ENCODE results near the gene HACE1. TPM values are rescaled to one million over a fixed set of nuclear protein-coding genes. Genes with fewer than 3 reads are reported as not detected.

Gene HACE1, protein sequence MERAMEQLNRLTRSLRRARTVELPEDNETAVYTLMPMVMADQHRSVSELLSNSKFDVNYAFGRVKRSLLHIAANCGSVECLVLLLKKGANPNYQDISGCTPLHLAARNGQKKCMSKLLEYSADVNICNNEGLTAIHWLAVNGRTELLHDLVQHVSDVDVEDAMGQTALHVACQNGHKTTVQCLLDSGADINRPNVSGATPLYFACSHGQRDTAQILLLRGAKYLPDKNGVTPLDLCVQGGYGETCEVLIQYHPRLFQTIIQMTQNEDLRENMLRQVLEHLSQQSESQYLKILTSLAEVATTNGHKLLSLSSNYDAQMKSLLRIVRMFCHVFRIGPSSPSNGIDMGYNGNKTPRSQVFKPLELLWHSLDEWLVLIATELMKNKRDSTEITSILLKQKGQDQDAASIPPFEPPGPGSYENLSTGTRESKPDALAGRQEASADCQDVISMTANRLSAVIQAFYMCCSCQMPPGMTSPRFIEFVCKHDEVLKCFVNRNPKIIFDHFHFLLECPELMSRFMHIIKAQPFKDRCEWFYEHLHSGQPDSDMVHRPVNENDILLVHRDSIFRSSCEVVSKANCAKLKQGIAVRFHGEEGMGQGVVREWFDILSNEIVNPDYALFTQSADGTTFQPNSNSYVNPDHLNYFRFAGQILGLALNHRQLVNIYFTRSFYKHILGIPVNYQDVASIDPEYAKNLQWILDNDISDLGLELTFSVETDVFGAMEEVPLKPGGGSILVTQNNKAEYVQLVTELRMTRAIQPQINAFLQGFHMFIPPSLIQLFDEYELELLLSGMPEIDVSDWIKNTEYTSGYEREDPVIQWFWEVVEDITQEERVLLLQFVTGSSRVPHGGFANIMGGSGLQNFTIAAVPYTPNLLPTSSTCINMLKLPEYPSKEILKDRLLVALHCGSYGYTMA
- 12.3 and 17.8 TPM in 2 replicates for total RNA-seq (ENCODE audit: low replicate concordance)

DNA sequence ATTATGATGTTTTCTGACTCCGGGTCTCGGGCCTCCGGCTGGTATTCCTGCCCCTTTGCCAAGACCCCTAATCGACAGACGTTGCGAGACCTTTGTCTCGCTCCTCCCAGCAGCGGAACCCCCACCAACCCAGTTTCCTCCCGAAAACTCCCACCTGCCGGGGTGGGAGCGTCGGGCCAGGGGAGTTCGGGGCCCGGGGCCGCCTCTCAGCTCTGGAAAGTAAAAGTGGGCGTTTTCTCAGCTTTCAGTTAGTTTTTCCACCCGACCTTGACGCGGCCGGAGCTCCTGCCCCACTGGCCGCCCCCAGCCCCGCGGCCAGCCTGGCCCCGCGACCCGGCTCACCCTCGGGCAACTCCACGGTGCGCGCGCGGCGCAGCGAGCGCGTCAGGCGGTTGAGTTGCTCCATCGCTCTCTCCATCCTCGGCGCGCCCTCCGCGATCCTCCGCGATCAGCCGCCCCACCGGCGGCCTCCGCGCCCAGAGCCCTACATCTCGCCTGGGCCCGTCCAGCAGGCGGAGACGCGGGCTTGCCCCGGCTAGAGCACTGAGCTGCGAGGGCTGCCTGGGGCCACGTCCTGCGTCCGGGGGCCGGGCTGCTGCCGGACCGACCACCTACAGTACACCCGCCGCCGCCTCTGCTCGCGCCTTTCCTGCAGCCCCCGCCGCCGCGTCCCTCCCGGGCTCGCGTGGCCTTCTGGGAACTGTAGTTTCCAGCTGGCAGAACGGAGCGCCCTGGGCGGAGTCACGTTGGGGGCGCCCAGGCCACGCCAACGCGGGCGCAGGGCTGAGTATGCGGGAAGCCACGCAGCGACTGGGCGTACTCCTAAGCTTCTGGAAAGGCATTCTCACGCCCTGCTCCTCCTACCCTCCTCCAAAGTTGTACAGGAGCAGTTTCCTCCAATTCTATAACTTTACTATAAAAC, at the start of gene HACE1:
Gene HACE1 (minus strand): TSS at position 695 of the 922 bp plus-strand sequence. CDS start 277 bp downstream, at position 418.

Other genes with a start within 250 kb of the HACE1 start
- not detected in 2 replicates for gene LIN28B, start 97.2 kb upstream of the HACE1 start, total RNA-seq (ENCODE audit: low replicate concordance)

Measured in smooth muscle cell of the coronary artery (primary cell).